DND-41 (cell line): Measurements from ENCODE around the gene KISS1R.

Source experiments
- CTCF ChIP-seq: IDR thresholded peaks from 2 replicates; pipeline ENCODE4 v1.5.1; 2012; ENCODE audit warnings: borderline replicate concordance, low read length, moderate library complexity, mild to moderate bottlenecking; ENCODE audit not compliant: poor library complexity, severe bottlenecking; ENCODE audit errors: extremely low read depth
- EZH2 ChIP-seq: IDR thresholded peaks from 3 replicates; pipeline ENCODE4 v1.6.1; 2012; ENCODE audit warnings: borderline replicate concordance, low read depth, mild to moderate bottlenecking, moderate library complexity, low read length, inconsistent platforms; ENCODE audit not compliant: severe bottlenecking

DNA sequence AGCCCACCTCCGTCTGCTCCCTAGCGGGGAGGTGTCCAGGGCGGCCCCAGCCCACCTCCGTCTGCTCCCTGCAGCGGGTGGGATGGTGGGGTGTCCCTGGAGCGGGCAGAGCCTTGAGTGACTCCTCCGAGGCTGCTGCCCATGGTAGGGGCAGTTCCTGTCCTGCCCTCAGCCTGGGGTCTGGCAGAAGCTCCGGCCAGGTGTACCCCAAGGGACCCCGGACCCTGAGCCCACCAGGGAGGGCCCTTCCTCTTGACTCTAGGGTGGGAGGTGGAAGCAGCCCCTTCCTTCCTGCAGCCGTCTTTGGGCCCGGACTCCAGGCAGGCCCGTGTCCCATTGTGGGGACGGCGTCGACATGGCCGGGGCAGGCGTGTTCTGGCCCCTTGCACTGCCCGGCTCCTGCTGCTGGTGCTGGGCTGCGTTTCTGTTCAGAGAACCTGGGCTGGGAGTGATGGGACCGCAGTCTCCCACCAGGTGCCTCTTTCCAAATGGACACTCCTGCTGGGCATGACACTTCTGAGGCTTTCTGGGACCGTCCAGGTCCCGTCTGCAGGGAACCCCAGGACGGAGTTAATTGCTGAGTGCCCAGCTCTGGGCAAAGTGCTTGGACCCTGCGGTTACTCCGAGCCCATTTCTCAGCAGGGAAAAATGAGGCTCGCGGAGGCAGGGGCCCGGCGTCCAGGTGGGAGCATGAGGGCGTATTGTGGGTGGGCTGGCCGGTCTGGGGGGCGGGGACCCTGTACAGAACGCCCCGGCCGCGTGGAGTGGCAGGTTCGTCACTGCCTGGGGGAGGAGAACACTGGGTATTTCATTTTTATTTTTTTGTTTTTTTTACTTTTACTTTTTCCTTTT, 28.5 kb downstream of the KISS1R start:
- TF ChIP-seq CTCF, result no peak
- no peak for TF ChIP-seq EZH2
